Activated T-helper 2 cell treated with anti-CD3 and anti-CD28 coated beads, Interferon-gamma antibody, Interleukin-2, Interleukin-4, amounts not matched to agents 10 μg/mL and 5 μg/mL and 100 μg/mL, durations not matched to agents 14 hours and 24 hours and 36 hours (primary cell): ENCODE results near the gene CRK. TPM values are rescaled to one million over a fixed set of nuclear protein-coding genes. Genes with fewer than 3 reads are reported as not detected.

Source experiments
- DNase-seq: peaks from one replicate; pipeline ENCODE4 v3.0.0; 2021; ENCODE audit warnings: low spot score
- H3K27ac Mint-ChIP-seq: one replicate; pipeline ENCODE4 v1.8.0; 2021; ENCODE audit warnings: mixed read lengths
- H3K27me3 Mint-ChIP-seq: one replicate; pipeline ENCODE4 v1.8.0; 2021; ENCODE audit warnings: low read depth, mixed read lengths
- H3K36me3 Mint-ChIP-seq: one replicate; pipeline ENCODE4 v1.8.0; 2021; ENCODE audit warnings: low read depth, mixed read lengths
- H3K4me1 Mint-ChIP-seq: one replicate; pipeline ENCODE4 v1.8.0; 2021; ENCODE audit warnings: low read depth, mixed read lengths
- H3K4me3 Mint-ChIP-seq: one replicate; pipeline ENCODE4 v1.8.0; 2021; ENCODE audit warnings: low read depth, mild to moderate bottlenecking, moderate library complexity, mixed read lengths
- H3K9me3 Mint-ChIP-seq: one replicate; pipeline ENCODE4 v1.8.0; 2021; ENCODE audit warnings: mixed read lengths
- intact Hi-C: fragments of 100-400 bp; cut with micrococcal nuclease; formaldehyde crosslinking; loops from one replicate; pipeline ENCODE4 v1.15.1; 2023
- total RNA-seq: library from RNA; stranded (reverse); gene quantifications from 2 replicates; pipeline ENCODE4 v1.2.3, GENCODE V29; 2022

CRK gene
- total RNA-seq, 1 donor from 2014 or later = 22.2 TPM

GRCh38 chr17:1482680-1483079 lies 26.6 kb upstream of the CRK start:
- H3K4me3 Mint-ChIP-seq = no peak overlapping the region

GRCh38 chr17:1481736-1482135 lies 25.7 kb upstream of the CRK start:
- Mint-ChIP-seq H3K27me3 (no peaks in the 10 kb centered on the region), H3K4me1 (peaks cover 2% of the 10 kb centered on the region), H3K27ac (no peak overlapping the region), H3K36me3 (peaks cover 31% of the 10 kb centered on the region), H3K9me3 (no peaks in the 10 kb centered on the region), H3K4me3 (no peak overlapping the region)
- intact Hi-C loops = no loop called here
- DNase-seq = no peak

More at GRCh38 chr17:1482680-1483079, 26.6 kb upstream of the CRK start:
- H3K4me1 Mint-ChIP-seq = peaks cover 6% of the 10 kb centered on the region
- DNase-seq = no peak
- H3K27ac Mint-ChIP-seq = no peak overlapping the region
- H3K9me3 Mint-ChIP-seq = no peaks in the 10 kb centered on the region
- H3K27me3 Mint-ChIP-seq = no peaks in the 10 kb centered on the region
- intact Hi-C loops = no loop called here
- H3K36me3 Mint-ChIP-seq = peaks cover 31% of the 10 kb centered on the region

DNA sequence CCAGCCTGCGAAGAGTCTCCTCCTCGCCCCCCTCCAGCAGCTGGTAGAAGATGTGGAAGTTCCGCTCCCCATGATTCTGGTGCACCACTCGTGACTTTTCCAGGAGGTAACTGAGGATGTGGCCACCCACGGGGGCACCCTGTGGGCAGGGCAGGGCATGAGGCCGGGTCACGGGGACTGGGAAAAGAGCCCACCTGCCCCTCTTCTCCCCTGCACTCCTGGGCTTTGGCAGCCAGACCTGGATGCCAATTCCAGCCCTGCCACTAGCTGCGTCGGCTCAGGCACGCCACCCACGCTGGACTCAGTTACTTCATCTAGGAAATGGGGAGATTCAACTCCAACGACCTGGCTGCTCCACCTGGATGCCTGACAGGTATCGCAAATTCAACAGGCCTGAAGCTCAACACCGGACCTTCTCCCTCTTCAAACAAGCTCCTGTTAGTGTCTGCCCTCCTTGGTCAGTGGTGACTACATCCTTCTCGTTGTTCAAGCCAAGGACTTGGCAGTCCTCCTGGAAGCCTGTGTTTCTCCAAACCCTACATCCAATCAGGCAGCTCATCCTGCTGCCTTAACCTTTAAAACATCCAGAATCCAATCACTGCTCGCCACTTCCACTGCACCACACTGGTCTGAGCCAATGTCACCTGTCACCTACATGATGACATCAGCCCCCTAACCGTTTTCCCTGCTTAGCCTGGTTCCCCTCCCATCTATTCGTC lies 24.9 kb upstream of the CRK start:
- H3K27me3 Mint-ChIP-seq = no peaks in the 10 kb centered on the region
- H3K4me3 Mint-ChIP-seq = no peak overlapping the region
- H3K36me3 Mint-ChIP-seq = peaks cover 30% of the 10 kb centered on the region
- H3K9me3 Mint-ChIP-seq = no peaks in the 10 kb centered on the region
- DNase-seq = no peak
- peaks cover 2% of the 10 kb centered on the region for H3K4me1 Mint-ChIP-seq
- intact Hi-C loops = no loop called here
- no peak overlapping the region for H3K27ac Mint-ChIP-seq

- H3K27me3 Mint-ChIP-seq = no peaks in the 10 kb centered on the region
- peaks cover 39% of the 10 kb centered on the region for H3K36me3 Mint-ChIP-seq
- no peaks in the 10 kb centered on the region for H3K9me3 Mint-ChIP-seq
- peaks cover 6% of the 10 kb centered on the region for H3K4me1 Mint-ChIP-seq
- H3K4me3 Mint-ChIP-seq = no peak overlapping the region
- no peak for DNase-seq
- intact Hi-C loops = no loop called here
- H3K27ac Mint-ChIP-seq = no peak overlapping the region
Observed at GRCh38 chr17:1478418-1478817, 22.4 kb upstream of the CRK start.

DNA sequence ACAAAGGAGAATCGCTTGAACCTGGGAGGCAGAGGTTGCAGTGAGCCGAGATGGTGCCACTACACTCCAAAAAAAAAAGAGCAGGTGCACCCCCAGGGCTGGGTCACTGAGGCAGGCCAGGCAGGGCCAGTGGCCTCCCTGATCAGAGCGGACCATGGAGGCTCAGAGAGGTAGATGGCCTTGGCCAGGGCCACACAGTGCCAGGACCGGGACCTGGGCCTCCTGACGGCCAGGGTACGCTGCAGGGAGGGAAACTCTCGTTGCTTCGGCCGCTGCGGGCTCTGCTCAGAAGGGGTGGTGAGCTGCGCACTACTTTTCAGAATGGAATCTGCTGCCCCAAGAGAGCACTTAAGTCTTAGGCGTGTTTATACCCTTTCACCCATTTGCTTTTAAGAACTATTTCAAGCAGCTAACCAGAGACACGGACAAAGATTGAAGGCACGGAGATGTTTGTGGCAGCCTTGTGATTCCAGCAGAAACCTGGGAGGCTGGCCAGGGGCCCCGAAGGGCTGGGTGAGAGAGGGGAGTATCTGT lies 19.4 kb upstream of the CRK start:
- no peak for DNase-seq
- H3K9me3 Mint-ChIP-seq = no peaks in the 10 kb centered on the region
- H3K27me3 Mint-ChIP-seq = no peaks in the 10 kb centered on the region
- H3K36me3 Mint-ChIP-seq = peaks cover 35% of the 10 kb centered on the region
- peaks cover 6% of the 10 kb centered on the region for H3K4me1 Mint-ChIP-seq
- H3K4me3 Mint-ChIP-seq = no peak overlapping the region
- H3K27ac Mint-ChIP-seq = no peak overlapping the region
- intact Hi-C loops = no loop called here

- intact Hi-C loops = no loop called here
- Mint-ChIP-seq H3K9me3 (no peaks in the 10 kb centered on the region), H3K27me3 (no peaks in the 10 kb centered on the region), H3K4me3 (no peak overlapping the region), H3K36me3 (peaks cover 39% of the 10 kb centered on the region), H3K4me1 (peaks cover 6% of the 10 kb centered on the region), H3K27ac (no peak overlapping the region)
- no peak for DNase-seq
Observed at GRCh38 chr17:1474402-1475189, 18.6 kb upstream of the CRK start.

GRCh38 chr17:1473841-1474240 lies 17.8 kb upstream of the CRK start:
- no peaks in the 10 kb centered on the region for H3K9me3 Mint-ChIP-seq
- no peaks in the 10 kb centered on the region for H3K27me3 Mint-ChIP-seq
- peaks cover 6% of the 10 kb centered on the region for H3K4me1 Mint-ChIP-seq
- no peak for DNase-seq
- no peak overlapping the region for H3K27ac Mint-ChIP-seq
- H3K4me3 Mint-ChIP-seq = no peak overlapping the region
- intact Hi-C loops = no loop called here
- H3K36me3 Mint-ChIP-seq = peaks cover 44% of the 10 kb centered on the region

- peaks cover 6% of the 10 kb centered on the region for H3K4me1 Mint-ChIP-seq
- H3K36me3 Mint-ChIP-seq = peaks cover 51% of the 10 kb centered on the region
- no peak overlapping the region for H3K4me3 Mint-ChIP-seq
- no peak overlapping the region for H3K27ac Mint-ChIP-seq
- no peaks in the 10 kb centered on the region for H3K27me3 Mint-ChIP-seq
- no peaks in the 10 kb centered on the region for H3K9me3 Mint-ChIP-seq
- intact Hi-C loops = no loop called here
- DNase-seq = no peak
Observed at GRCh38 chr17:1473170-1473569, 17.1 kb upstream of the CRK start.

GRCh38 chr17:1471911-1472821 lies 16.1 kb upstream of the CRK start:
- no peak overlapping the region for H3K27ac Mint-ChIP-seq
- H3K4me1 Mint-ChIP-seq = peaks cover 6% of the 10 kb centered on the region
- no peaks in the 10 kb centered on the region for H3K9me3 Mint-ChIP-seq
- intact Hi-C loops = no loop called here
- H3K36me3 Mint-ChIP-seq = peaks cover 46% of the 10 kb centered on the region
- H3K4me3 Mint-ChIP-seq = no peak overlapping the region
- no peaks in the 10 kb centered on the region for H3K27me3 Mint-ChIP-seq
- no peak for DNase-seq

GRCh38 chr17:1471490-1471889 lies 15.5 kb upstream of the CRK start:
- intact Hi-C loops = no loop called here
- H3K27me3 Mint-ChIP-seq = no peaks in the 10 kb centered on the region
- peaks cover 49% of the 10 kb centered on the region for H3K36me3 Mint-ChIP-seq
- no peak overlapping the region for H3K27ac Mint-ChIP-seq
- H3K4me3 Mint-ChIP-seq = no peak overlapping the region
- no peaks in the 10 kb centered on the region for H3K9me3 Mint-ChIP-seq
- H3K4me1 Mint-ChIP-seq = peaks cover 6% of the 10 kb centered on the region
- no peak for DNase-seq

DNA sequence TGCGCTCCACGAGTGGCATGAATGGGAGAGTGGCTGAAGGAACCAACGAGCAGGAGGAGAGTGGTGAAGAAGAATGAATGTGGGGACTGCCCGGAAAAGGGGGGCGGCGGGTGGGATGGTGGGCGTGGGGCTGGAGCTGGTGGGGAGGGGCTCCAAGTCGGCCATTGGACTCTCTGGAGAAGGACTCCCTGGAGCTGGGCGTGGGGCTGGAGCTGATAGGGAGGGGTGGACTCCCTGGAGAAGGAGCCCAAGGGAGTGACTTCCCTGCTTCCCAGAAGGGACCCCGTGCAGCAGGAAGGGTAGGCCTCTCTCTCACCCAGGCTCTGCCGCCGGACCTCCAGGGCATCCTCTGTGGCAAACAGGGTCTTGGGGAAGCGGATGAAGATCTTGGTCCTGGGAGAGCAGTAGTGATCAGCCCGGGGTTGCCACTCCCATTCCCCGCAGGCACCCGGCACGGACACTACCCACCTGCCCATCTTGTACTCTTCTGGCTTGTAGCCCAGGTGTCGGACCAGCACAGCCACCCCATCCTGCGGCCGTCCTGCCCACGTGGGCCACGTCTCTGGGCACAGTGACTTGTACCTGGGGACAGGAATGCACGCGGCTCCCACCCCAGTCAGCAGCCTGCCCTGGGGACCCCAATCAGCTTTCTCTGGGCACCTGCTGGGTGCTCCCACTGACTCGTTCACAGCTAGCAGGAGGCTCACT lies 14.9 kb upstream of the CRK start:
- Mint-ChIP-seq H3K27ac (no peak overlapping the region), H3K27me3 (no peaks in the 10 kb centered on the region), H3K9me3 (no peaks in the 10 kb centered on the region), H3K36me3 (peaks cover 49% of the 10 kb centered on the region), H3K4me3 (no peak overlapping the region), H3K4me1 (peaks cover 6% of the 10 kb centered on the region)
- no peak for DNase-seq
- intact Hi-C loops = no loop called here

DNA sequence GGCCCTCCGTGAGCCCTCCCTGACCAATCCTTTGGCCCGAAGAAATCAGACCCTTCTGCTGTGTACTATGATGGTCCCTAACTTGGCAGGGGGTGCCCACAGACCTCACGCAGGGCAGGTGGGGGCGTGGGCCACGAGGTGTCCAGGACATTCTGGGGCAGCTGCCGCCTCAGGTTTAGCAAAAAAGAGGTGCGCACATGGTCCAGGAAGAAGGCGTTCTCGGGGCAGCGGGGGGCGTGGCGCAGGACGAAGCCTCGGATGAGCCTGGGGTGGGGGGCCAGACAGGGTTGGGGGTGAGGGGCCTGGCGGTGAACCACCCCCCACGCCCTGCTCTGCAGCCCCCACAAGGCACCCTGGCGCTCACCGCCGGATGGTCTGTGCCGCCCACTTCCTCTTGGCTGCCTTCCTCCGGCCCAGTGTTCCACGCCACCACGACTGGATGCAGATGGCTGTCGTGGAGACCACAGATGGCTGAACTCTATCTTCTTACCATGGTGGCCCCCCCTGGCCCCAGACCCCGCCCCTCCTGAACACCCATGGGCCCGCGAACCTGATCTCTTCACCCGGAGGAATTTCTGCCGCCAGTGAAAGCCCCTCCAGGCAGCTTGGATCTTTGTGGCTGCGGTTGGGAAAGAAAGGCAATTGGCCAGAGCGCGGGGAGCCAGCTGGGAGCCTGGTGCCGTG lies 14.2 kb upstream of the CRK start:
- intact Hi-C loops = no loop called here
- DNase-seq = no peak
- Mint-ChIP-seq H3K27ac (no peak overlapping the region), H3K36me3 (peaks cover 48% of the 10 kb centered on the region), H3K27me3 (no peaks in the 10 kb centered on the region), H3K9me3 (no peaks in the 10 kb centered on the region), H3K4me3 (no peak overlapping the region), H3K4me1 (peaks cover 6% of the 10 kb centered on the region)
